SU-DHL-6 (cell line): Measurements from ENCODE around the gene CHST12.

Source experiments
- CTCF ChIP-seq: fragments of 200-600 bp; sonication (generic); IDR thresholded peaks from one replicate; pipeline ENCODE4 v1.5.1; 2017; ENCODE audit warnings: antibody characterized with exemption, mild to moderate bottlenecking, low read length, moderate library complexity; ENCODE audit not compliant: insufficient read depth, poor library complexity, severe bottlenecking
- EZH2phosphoT487 ChIP-seq: fragments of 200-600 bp; sonication (generic), shearing (Covaris generic); conservative IDR thresholded peaks from 2 replicates; pipeline ENCODE4 v1.6.1; 2018; ENCODE audit warnings: mild to moderate bottlenecking, antibody characterized with exemption, low read length, moderate library complexity, mixed read lengths

DNA sequence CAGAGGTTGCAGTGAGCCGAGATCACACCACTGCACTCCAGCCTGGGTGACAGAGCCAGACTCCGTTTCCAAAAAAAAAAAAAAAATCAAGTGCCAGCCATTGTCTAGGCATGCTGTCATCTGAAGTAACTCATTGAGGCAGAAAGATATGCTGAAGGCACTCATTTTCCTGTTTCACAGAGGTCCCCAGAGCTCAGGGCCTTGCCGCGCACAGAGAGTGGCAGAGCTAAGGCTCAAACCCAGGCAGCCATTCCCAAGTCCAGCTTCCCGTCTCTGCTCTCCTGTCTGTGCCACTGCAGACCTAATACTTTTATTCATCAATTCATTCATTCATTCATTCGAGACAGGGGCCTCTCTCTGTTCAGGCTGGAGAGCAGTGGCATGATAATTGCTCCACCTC, 69.3 kb downstream of the CHST12 start:
- TF ChIP-seq CTCF (no peak), EZH2phosphoT487 (no peak)
